DND-41 (cell line): Measurements from ENCODE around the gene PI4KA.
"Not testable (repeated sequence)": the region's sequence is repeated elsewhere in the genome, so short reads cannot be mapped to it uniquely, and the experiment has no call there.

Experiments used
- EZH2 ChIP-seq: IDR thresholded peaks from 3 replicates; pipeline ENCODE4 v1.6.1; 2012; ENCODE audit warnings: borderline replicate concordance, low read depth, mild to moderate bottlenecking, moderate library complexity, low read length, inconsistent platforms; ENCODE audit not compliant: severe bottlenecking
- TF ChIP-seq, protein P1 (sequence below): IDR thresholded peaks from 2 replicates; pipeline ENCODE4 v1.5.1; 2012; ENCODE audit warnings: borderline replicate concordance, low read length, moderate library complexity, mild to moderate bottlenecking; ENCODE audit not compliant: poor library complexity, severe bottlenecking; ENCODE audit errors: extremely low read depth

- TF ChIP-seq, protein P1, sequence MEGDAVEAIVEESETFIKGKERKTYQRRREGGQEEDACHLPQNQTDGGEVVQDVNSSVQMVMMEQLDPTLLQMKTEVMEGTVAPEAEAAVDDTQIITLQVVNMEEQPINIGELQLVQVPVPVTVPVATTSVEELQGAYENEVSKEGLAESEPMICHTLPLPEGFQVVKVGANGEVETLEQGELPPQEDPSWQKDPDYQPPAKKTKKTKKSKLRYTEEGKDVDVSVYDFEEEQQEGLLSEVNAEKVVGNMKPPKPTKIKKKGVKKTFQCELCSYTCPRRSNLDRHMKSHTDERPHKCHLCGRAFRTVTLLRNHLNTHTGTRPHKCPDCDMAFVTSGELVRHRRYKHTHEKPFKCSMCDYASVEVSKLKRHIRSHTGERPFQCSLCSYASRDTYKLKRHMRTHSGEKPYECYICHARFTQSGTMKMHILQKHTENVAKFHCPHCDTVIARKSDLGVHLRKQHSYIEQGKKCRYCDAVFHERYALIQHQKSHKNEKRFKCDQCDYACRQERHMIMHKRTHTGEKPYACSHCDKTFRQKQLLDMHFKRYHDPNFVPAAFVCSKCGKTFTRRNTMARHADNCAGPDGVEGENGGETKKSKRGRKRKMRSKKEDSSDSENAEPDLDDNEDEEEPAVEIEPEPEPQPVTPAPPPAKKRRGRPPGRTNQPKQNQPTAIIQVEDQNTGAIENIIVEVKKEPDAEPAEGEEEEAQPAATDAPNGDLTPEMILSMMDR = not testable (repeated sequence)
- TF ChIP-seq EZH2 = not testable (repeated sequence)
These were observed 183.0 kb downstream of the PI4KA start for GRCh38 chr22:20675613-20676012.
